Trophoblast cell (in vitro differentiated cells and primary cell): Measurements from ENCODE around the gene OR6C75.

Experiments used
- DNase-seq, 2 donors: peaks; one replicate each; pipeline ENCODE4 v3.0.0-alpha.2; 2016
- H2AFZ ChIP-seq: 2 replicates; pipeline ENCODE4 v1.6.1; 2013; ENCODE audit warnings: low read length, moderate library complexity, mild to moderate bottlenecking; ENCODE audit not compliant: insufficient read depth, poor library complexity
- H2AK5ac ChIP-seq: 2 replicates; pipeline ENCODE4 v1.6.1; 2013; ENCODE audit warnings: mild to moderate bottlenecking, low read length
- H2BK120ac ChIP-seq: 2 replicates; pipeline ENCODE4 v1.6.1; 2013; ENCODE audit warnings: low read length, mild to moderate bottlenecking, moderate library complexity; ENCODE audit not compliant: insufficient read depth, poor library complexity
- H2BK12ac ChIP-seq: 2 replicates; pipeline ENCODE4 v1.6.1; 2013; ENCODE audit warnings: mild to moderate bottlenecking, low read length, moderate library complexity
- H2BK5ac ChIP-seq: 2 replicates; pipeline ENCODE4 v1.6.1; 2013; ENCODE audit warnings: low read length, low read depth, moderate library complexity, mild to moderate bottlenecking; ENCODE audit not compliant: poor library complexity
- H3K14ac ChIP-seq: 2 replicates; pipeline ENCODE4 v1.6.1; 2013; ENCODE audit warnings: mild to moderate bottlenecking, low read length
- H3K18ac ChIP-seq: 2 replicates; pipeline ENCODE4 v1.6.1; 2013; ENCODE audit warnings: mild to moderate bottlenecking, low read length
- H3K23ac ChIP-seq: 2 replicates; pipeline ENCODE4 v1.6.1; 2013; ENCODE audit warnings: low read length
- H3K27ac ChIP-seq: 2 replicates; pipeline ENCODE4 v1.5.1; 2013; ENCODE audit warnings: low read depth, mild to moderate bottlenecking, inconsistent platforms, low read length, moderate library complexity
- H3K27me3 ChIP-seq: 2 replicates; pipeline ENCODE4 v1.6.1; 2013; ENCODE audit warnings: inconsistent platforms, mild to moderate bottlenecking, low read length, moderate library complexity; ENCODE audit not compliant: insufficient read depth
- H3K36me3 ChIP-seq, 2 experiments: 1 replicate in 1 of 2; 2 replicates in 1 of 2; pipeline ENCODE4 v1.6.1; 2013; ENCODE audit warnings: low read length in 2 of 2, mild to moderate bottlenecking in 2 of 2, moderate library complexity in 1 of 2; ENCODE audit not compliant: insufficient read depth in 2 of 2, control insufficient read depth in 1 of 2
- H3K4ac ChIP-seq: 2 replicates; pipeline ENCODE4 v1.6.1; 2013; ENCODE audit warnings: low read depth, mild to moderate bottlenecking, low read length, moderate library complexity
- H3K4me1 ChIP-seq, 2 experiments: 1 replicate in 1 of 2; 2 replicates in 1 of 2; pipeline ENCODE4 v1.6.1; 2013; ENCODE audit warnings: low read length in 2 of 2, mild to moderate bottlenecking in 2 of 2, moderate library complexity in 1 of 2; ENCODE audit not compliant: insufficient read depth in 2 of 2, control insufficient read depth in 1 of 2
- H3K4me2 ChIP-seq: 2 replicates; pipeline ENCODE4 v1.6.1; 2013; ENCODE audit warnings: inconsistent platforms, mild to moderate bottlenecking, low read length, moderate library complexity
- H3K4me3 ChIP-seq: 2 replicates; pipeline ENCODE4 v1.5.1; 2013; ENCODE audit warnings: mild to moderate bottlenecking, low read depth, low read length, inconsistent platforms
- H3K79me1 ChIP-seq: one replicate; pipeline ENCODE4 v1.6.1; 2013; ENCODE audit warnings: low read length
- H3K79me2 ChIP-seq: 2 replicates; pipeline ENCODE4 v1.6.1; 2013; ENCODE audit warnings: low read length, mild to moderate bottlenecking; ENCODE audit not compliant: control insufficient read depth, insufficient read depth, poor library complexity
- H3K9ac ChIP-seq: 2 replicates; pipeline ENCODE4 v1.6.1; 2013; ENCODE audit warnings: mild to moderate bottlenecking, low read length
- H3K9me3 ChIP-seq: 2 replicates; pipeline ENCODE4 v1.6.1; 2013; ENCODE audit warnings: low read depth, mild to moderate bottlenecking, control low read depth, inconsistent platforms, low read length; ENCODE audit not compliant: insufficient read depth
- H4K12ac ChIP-seq: 2 replicates; pipeline ENCODE4 v1.6.1; 2013; ENCODE audit warnings: low read depth, mild to moderate bottlenecking, low read length, moderate library complexity
- H4K8ac ChIP-seq: 2 replicates; pipeline ENCODE4 v1.6.1; 2013; ENCODE audit warnings: low read depth, mild to moderate bottlenecking, low read length, moderate library complexity
- H4K91ac ChIP-seq: one replicate; pipeline ENCODE4 v1.6.1; 2013; ENCODE audit warnings: low read depth, mild to moderate bottlenecking, low read length, moderate library complexity
- WGBS: extraction: QIAGEN DNeasy Blood & Tissue Kit; methylation state at CpG from one replicate; pipeline ENCODE4 v1.1.7; 2013; ENCODE audit warnings: missing lambda C conversion rate; ENCODE audit not compliant: insufficient read length, insufficient coverage; ENCODE audit errors: extremely low coverage; 5-methylcytosine and 5-hydroxymethylcytosine counted together

OR6C75 gene

GRCh38 chr12:55372521-55372920, 9.7 kb downstream of the OR6C75 start:
- Histone ChIP-seq H3K27me3 (no peaks in the 10 kb centered on the region), H3K79me2 (no peaks in the 10 kb centered on the region), H3K23ac (no peak overlapping the region), H3K14ac (no peak overlapping the region), H3K4me3 (no peak overlapping the region), H2AFZ (no peak overlapping the region), H2BK120ac (no peak overlapping the region), H2BK12ac (no peak overlapping the region), H4K91ac (no peak overlapping the region), H3K9me3 (no peaks in the 10 kb centered on the region), H4K8ac (no peak overlapping the region), H3K4me1 (no peaks in the 10 kb centered on the region), H3K27ac (no peak overlapping the region), H3K18ac (no peak overlapping the region), H3K79me1 (no peaks in the 10 kb centered on the region), H2BK5ac (no peak overlapping the region), H3K4ac (no peak overlapping the region), H2AK5ac (no peak overlapping the region), H4K12ac (no peak overlapping the region), H3K9ac (no peak overlapping the region), H3K4me2 (no peak overlapping the region), H3K36me3 (no peaks in the 10 kb centered on the region)
- WGBS, result no CpG with 5 or more reads among the region's 4 CpGs
- no peak for DNase-seq

DNA sequence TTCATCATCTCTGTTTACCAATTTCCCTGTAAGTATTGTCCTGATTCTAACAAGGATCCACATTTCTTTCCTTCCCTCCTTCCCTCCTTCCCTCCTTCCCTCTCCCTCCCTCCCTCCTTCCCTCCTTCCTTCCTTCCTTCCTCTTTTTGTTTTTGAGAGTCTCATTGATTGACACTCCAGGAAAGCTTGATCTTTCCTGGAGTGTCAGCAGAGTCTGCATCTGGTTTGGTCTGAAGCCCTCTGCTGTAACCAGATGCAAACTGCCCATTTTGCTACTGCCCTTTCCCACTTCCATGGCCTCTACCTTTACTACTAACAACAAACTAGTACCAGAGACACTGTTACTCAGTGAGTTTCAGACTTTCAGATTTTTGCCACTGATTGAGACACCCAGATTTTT, 23.1 kb downstream of the OR6C75 start:
- no peak overlapping the region for H4K12ac ChIP-seq
- no peak overlapping the region for H3K9ac ChIP-seq
- no peak overlapping the region for H3K27ac ChIP-seq
- no peaks in the 10 kb centered on the region for H3K79me1 ChIP-seq
- no peak overlapping the region for H4K91ac ChIP-seq
- no peak overlapping the region for H2BK12ac ChIP-seq
- no peak overlapping the region for H3K4me2 ChIP-seq
- no peak overlapping the region for H2AFZ ChIP-seq
- no peak for DNase-seq
- H3K14ac ChIP-seq, result no peak overlapping the region
- no peaks in the 10 kb centered on the region for H3K9me3 ChIP-seq
- no peaks in the 10 kb centered on the region for H3K36me3 ChIP-seq
- no peak overlapping the region for H3K23ac ChIP-seq
- H3K4ac ChIP-seq, result no peak overlapping the region
- H2AK5ac ChIP-seq, result no peak overlapping the region
- no peak overlapping the region for H3K4me3 ChIP-seq
- no peak overlapping the region for H4K8ac ChIP-seq
- H3K27me3 ChIP-seq, result no peaks in the 10 kb centered on the region
- no peak overlapping the region for H2BK5ac ChIP-seq
- H3K79me2 ChIP-seq, result no peaks in the 10 kb centered on the region
- H2BK120ac ChIP-seq, result no peak overlapping the region
- no peaks in the 10 kb centered on the region for H3K4me1 ChIP-seq
- H3K18ac ChIP-seq, result no peak overlapping the region

GRCh38 chr12:55392032-55392795, 29.4 kb downstream of the OR6C75 start:
- no peaks in the 10 kb centered on the region for H3K4me1 ChIP-seq
- no peak overlapping the region for H3K4me2 ChIP-seq
- H3K18ac ChIP-seq, result no peak overlapping the region
- H3K79me1 ChIP-seq, result no peaks in the 10 kb centered on the region
- no peak overlapping the region for H3K14ac ChIP-seq
- peak overlapping the region; percentile 7 for H4K12ac ChIP-seq
- no CpG with 5 or more reads among the region's 23 CpGs for WGBS
- H4K8ac ChIP-seq, result no peak overlapping the region
- no peaks in the 10 kb centered on the region for H3K9me3 ChIP-seq
- no peak overlapping the region for H3K4ac ChIP-seq
- H2AK5ac ChIP-seq, result no peak overlapping the region
- H2AFZ ChIP-seq, result no peak overlapping the region
- H3K9ac ChIP-seq, result no peak overlapping the region
- no peak overlapping the region for H3K23ac ChIP-seq
- H3K27me3 ChIP-seq, result no peaks in the 10 kb centered on the region
- no peak overlapping the region for H2BK120ac ChIP-seq
- no peak overlapping the region for H4K91ac ChIP-seq
- no peak overlapping the region for H2BK12ac ChIP-seq
- no peaks in the 10 kb centered on the region for H3K36me3 ChIP-seq
- no peak overlapping the region for H3K4me3 ChIP-seq
- no peaks in the 10 kb centered on the region for H3K79me2 ChIP-seq
- no peak overlapping the region for H3K27ac ChIP-seq
- no peak for DNase-seq
- no peak overlapping the region for H2BK5ac ChIP-seq

DNA sequence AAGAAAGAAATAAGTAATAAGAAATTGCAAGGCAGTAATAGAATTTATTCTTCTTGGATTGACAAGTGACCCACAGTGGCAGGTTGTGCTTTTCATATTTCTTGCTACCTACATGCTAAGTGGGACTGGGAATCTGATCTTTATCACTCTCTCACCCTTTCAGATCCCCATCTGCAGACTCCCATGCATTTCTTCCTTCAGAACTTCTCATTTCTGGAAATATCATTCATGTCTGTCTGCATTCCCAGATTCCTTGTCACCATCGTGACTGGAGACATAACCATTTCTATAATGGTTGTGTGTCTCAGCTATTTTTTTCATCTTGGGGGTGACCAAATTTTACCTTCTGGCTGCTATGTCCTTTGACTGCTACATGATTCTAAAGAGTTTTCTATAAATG, 33.6 kb downstream of the OR6C75 start:
- no peak overlapping the region for H4K12ac ChIP-seq
- no peaks in the 10 kb centered on the region for H3K27me3 ChIP-seq
- no CpG with 5 or more reads among the region's 1 CpG for WGBS
- H4K8ac ChIP-seq, result no peak overlapping the region
- H3K14ac ChIP-seq, result no peak overlapping the region
- H2BK12ac ChIP-seq, result no peak overlapping the region
- no peak overlapping the region for H3K4me2 ChIP-seq
- no peak overlapping the region for H2AFZ ChIP-seq
- no peak overlapping the region for H3K23ac ChIP-seq
- H3K9ac ChIP-seq, result no peak overlapping the region
- H4K91ac ChIP-seq, result no peak overlapping the region
- no peak overlapping the region for H3K18ac ChIP-seq
- no peaks in the 10 kb centered on the region for H3K4me1 ChIP-seq
- H3K9me3 ChIP-seq, result no peaks in the 10 kb centered on the region
- no peak overlapping the region for H3K4me3 ChIP-seq
- H2BK120ac ChIP-seq, result no peak overlapping the region
- no peak overlapping the region for H2BK5ac ChIP-seq
- H3K27ac ChIP-seq, result no peak overlapping the region
- no peaks in the 10 kb centered on the region for H3K79me1 ChIP-seq
- no peak overlapping the region for H3K4ac ChIP-seq
- DNase-seq, result peak; percentile 82 to 96
- no peaks in the 10 kb centered on the region for H3K79me2 ChIP-seq
- H3K36me3 ChIP-seq, result no peaks in the 10 kb centered on the region
- H2AK5ac ChIP-seq, result no peak overlapping the region
